Suppressor macrophage (primary cell): ENCODE results near the gene ZNRF2.
"Not testable (repeated sequence)": the region's sequence is repeated elsewhere in the genome, so short reads cannot be mapped to it uniquely, and the experiment has no call there.

ENCODE experiments used
- DNase-seq, 4 experiments: peaks; one replicate each; pipeline ENCODE4 v3.0.0-alpha.2; 2020 to 2022

The ZNRF2 gene

GRCh38 chr7:30263090-30263710 is 21.2 kb upstream of the ZNRF2 start:
- DNase-seq = no peak

- no peak for DNase-seq
Observed at GRCh38 chr7:30264052-30264451, 20.3 kb upstream of the ZNRF2 start.

- not testable (repeated sequence) for DNase-seq
Observed at GRCh38 chr7:30265189-30265588, 19.2 kb upstream of the ZNRF2 start.

GRCh38 chr7:30266686-30267085 is 17.7 kb upstream of the ZNRF2 start:
- DNase-seq = no peak

- no peak for DNase-seq
Observed at GRCh38 chr7:30268586-30268985, 15.8 kb upstream of the ZNRF2 start.

GRCh38 chr7:30269490-30269889 is 14.9 kb upstream of the ZNRF2 start:
- DNase-seq = no peak

- peak in 3 of 4 experiments; percentile 65 to 71 (median 67) for DNase-seq
Observed at GRCh38 chr7:30270921-30271320, 13.5 kb upstream of the ZNRF2 start.

- DNase-seq = no peak
Observed at GRCh38 chr7:30272126-30272525, 12.3 kb upstream of the ZNRF2 start.

- DNase-seq = no peak
Observed at GRCh38 chr7:30273552-30273951, 10.8 kb upstream of the ZNRF2 start.

- no peak for DNase-seq
Observed at GRCh38 chr7:30274641-30275040, 9.8 kb upstream of the ZNRF2 start.

GRCh38 chr7:30276203-30276900 is 8.0 kb upstream of the ZNRF2 start:
- peak; percentile 60 to 70 (median 62) for DNase-seq

GRCh38 chr7:30278376-30278775 is 6.0 kb upstream of the ZNRF2 start:
- peak; percentile 55 to 88 (median 74) for DNase-seq

GRCh38 chr7:30278849-30279652 is 5.3 kb upstream of the ZNRF2 start:
- DNase-seq = peak in 2 of 4 experiments; percentile 28 to 41

- peak in 1 of 4 experiments; percentile 18 for DNase-seq
Observed at GRCh38 chr7:30279653-30279904, 4.8 kb upstream of the ZNRF2 start.

- DNase-seq = no peak
Observed at GRCh38 chr7:30280631-30281030, 3.8 kb upstream of the ZNRF2 start.

GRCh38 chr7:30281263-30281662 is 3.1 kb upstream of the ZNRF2 start:
- DNase-seq = no peak

GRCh38 chr7:30281791-30282190 is 2.6 kb upstream of the ZNRF2 start:
- DNase-seq = no peak

GRCh38 chr7:30282735-30283134 is 1.7 kb upstream of the ZNRF2 start:
- DNase-seq = no peak

GRCh38 chr7:30285067-30285535 is 704 bp downstream of the ZNRF2 start:
- peak in 2 of 4 experiments; percentile 70 to 79 for DNase-seq

- DNase-seq = peak; percentile 69 to 86 (median 78)
Observed at GRCh38 chr7:30285536-30286284, 1.3 kb downstream of the ZNRF2 start.

GRCh38 chr7:30286749-30287148 is 2.4 kb downstream of the ZNRF2 start:
- no peak for DNase-seq

- DNase-seq = peak in 3 of 4 experiments; percentile 15 to 32 (median 22)
Observed at GRCh38 chr7:30287625-30288024, 3.2 kb downstream of the ZNRF2 start.

GRCh38 chr7:30289634-30290033 is 5.2 kb downstream of the ZNRF2 start:
- DNase-seq = not testable (repeated sequence)
